GM21576 (cell line): Measurements from ENCODE around the gene TBP.

Experiments
- ATAC-seq: cut with Tn5 transposase; IDR thresholded peaks from one replicate; pipeline ENCODE4 v1.9.1; 2021; ENCODE audit warnings: mild to moderate bottlenecking, moderate library complexity; ENCODE audit not compliant: unreplicated experiment

TBP gene

GRCh38 chr6:170533792-170534191 lies 20.4 kb upstream of the TBP start:
- no peak for ATAC-seq

- ATAC-seq, result no peak
These were observed 19.2 kb upstream of the TBP start for GRCh38 chr6:170535004-170535403.

- no peak for ATAC-seq
These were observed 17.5 kb upstream of the TBP start for GRCh38 chr6:170536671-170537070.

GRCh38 chr6:170537329-170537728 lies 16.8 kb upstream of the TBP start:
- no peak for ATAC-seq

GRCh38 chr6:170542031-170542719 lies 12.0 kb upstream of the TBP start:
- no peak for ATAC-seq

- ATAC-seq, result no peak
These were observed 8.8 kb upstream of the TBP start for GRCh38 chr6:170545405-170545804.

- peak; percentile 65 for ATAC-seq
These were observed 1.2 kb upstream of the TBP start, which contains the start of gene PSMB1 for GRCh38 chr6:170552765-170553533. TSS of gene PSMB1 (minus strand) at chr6:170553307. CDS start at chr6:170553242, 65 bp downstream.

- peak; percentile 31 for ATAC-seq
These were observed 596 bp upstream of the TBP start for GRCh38 chr6:170553534-170554012.

- ATAC-seq, result no peak
These were observed 598 bp downstream of the TBP start for GRCh38 chr6:170554796-170555137.

GRCh38 chr6:170555305-170555704 lies 1.1 kb downstream of the TBP start:
- no peak for ATAC-seq

- no peak for ATAC-seq
These were observed 7.4 kb downstream of the TBP start for GRCh38 chr6:170561555-170561954.

GRCh38 chr6:170564936-170565530 lies 10.9 kb downstream of the TBP start:
- ATAC-seq, result no peak

- ATAC-seq, result no peak
These were observed 18.7 kb downstream of the TBP start for GRCh38 chr6:170572704-170573466.

GRCh38 chr6:170575250-170575649 lies 21.1 kb downstream of the TBP start:
- no peak for ATAC-seq

GRCh38 chr6:170578909-170579308 lies 24.7 kb downstream of the TBP start:
- no peak for ATAC-seq

GRCh38 chr6:170583756-170584180 lies 29.6 kb downstream of the TBP start:
- no peak for ATAC-seq

GRCh38 chr6:170584181-170584953 lies 30.2 kb downstream of the TBP start, which contains the start of gene PDCD2:
TSS of gene PDCD2 (minus strand) at chr6:170584637. CDS start at chr6:170584581, 56 bp downstream.
- peak; percentile 99 for ATAC-seq

GRCh38 chr6:170584954-170585498 lies 30.9 kb downstream of the TBP start:
- peak; percentile 28 for ATAC-seq

- ATAC-seq, result no peak
These were observed 36.6 kb downstream of the TBP start for GRCh38 chr6:170590725-170591124.

GRCh38 chr6:170596426-170596825 lies 42.3 kb downstream of the TBP start:
- ATAC-seq, result no peak
